Measurements from ENCODE around the gene HS3ST5. TPM values are rescaled to one million over a fixed set of nuclear protein-coding genes. Genes with fewer than 3 reads are reported as not detected.

HS3ST5 gene
- total and polyA plus RNA-seq, 2 experiments from 2014 or later, result 2.8 to 3.5 TPM

GRCh38 chr6:114297135-114297534 is 45.7 kb downstream of the HS3ST5 start:
- H3K4me3 Mint-ChIP-seq, result no peak overlapping the region
- peaks cover 17% of the 10 kb centered on the region for H3K79me2 ChIP-seq (replicated peaks; ENCODE audit: insufficient read depth)
- ATAC-seq, result peak; percentile 46; the same call in 2 of the 3 replicates

More at GRCh38 chr6:114297135-114297534, 45.7 kb downstream of the HS3ST5 start:
- H3K27ac Mint-ChIP-seq, result peak overlapping the region; percentile 36
- no peak overlapping the region for H2AFZ ChIP-seq
- H3K4me2 ChIP-seq, result no peak overlapping the region
- H3K4me1 ChIP-seq (ENCODE audit: insufficient read depth), result peaks cover 13% of the 10 kb centered on the region; the same call in 1 of the 2 replicates
- no peaks in the 10 kb centered on the region; the same call in 1 of the 2 replicates for H3K9me2 ChIP-seq (ENCODE audit: insufficient read depth)
- 0 out of 2 replicates have a peak overlapping the region, but pooled peaks have one; percentile 12 for H3K27ac ChIP-seq (ENCODE audit: low read depth)
- H3K27me3 ChIP-seq (ENCODE audit: insufficient read depth), result no peaks in the 10 kb centered on the region
- no peak overlapping the region for H3K4me3 ChIP-seq
- H3K36me3 Mint-ChIP-seq (ENCODE audit: low read depth), result peaks cover 33% of the 10 kb centered on the region; the same call in 2 of the 3 replicates
- peaks cover 6% of the 10 kb centered on the region for H3K27me3 Mint-ChIP-seq (ENCODE audit: insufficient read depth, low read depth, poor library complexity)
- peaks cover 4% of the 10 kb centered on the region for H3K9me3 Mint-ChIP-seq
- no peak for DNase-seq (ENCODE audit: low spot score)
- TF ChIP-seq ZNF462 (CRISPR knock-in tag; IDR thresholded peaks at IDR 0.05) (no peak), NANOG (IDR thresholded peaks at IDR 0.05; ENCODE audit: borderline replicate concordance) (no peak), CTCF (conservative IDR thresholded peaks at IDR 0.05; ENCODE audit: low read depth in 2 of 2) (no peak), CREB1 (CRISPR knock-in tag; IDR thresholded peaks at IDR 0.05; ENCODE audit: low read depth) (no peak), STAT1 (IDR thresholded peaks at IDR 0.05; ENCODE audit: unreplicated experiment) (no peak), POLR2AphosphoS5 (IDR thresholded peaks at IDR 0.05; ENCODE audit: low read depth) (no peak), ZNF114 (CRISPR knock-in tag; IDR thresholded peaks at IDR 0.05) (no peak), EZH2 (IDR thresholded peaks at IDR 0.05; ENCODE audit: low read depth, unreplicated experiment) (no peak), JUNB (IDR thresholded peaks at IDR 0.05; ENCODE audit: unreplicated experiment) (no peak), ETS1 (IDR thresholded peaks at IDR 0.05) (no peak), REST (IDR thresholded peaks at IDR 0.05; ENCODE audit: unreplicated experiment) (no peak), ZNF331 (CRISPR knock-in tag; IDR thresholded peaks at IDR 0.05; ENCODE audit: low read depth) (no peak), EZH2phosphoT487 (IDR thresholded peaks at IDR 0.05; ENCODE audit: unreplicated experiment) (no peak)
- H3K36me3 ChIP-seq (ENCODE audit: insufficient read depth), result no peaks in the 10 kb centered on the region
- peaks cover 24% of the 10 kb centered on the region for H3K4me1 Mint-ChIP-seq
- no peaks in the 10 kb centered on the region for H4K20me1 ChIP-seq (replicated peaks; ENCODE audit: insufficient read depth)
- no peaks in the 10 kb centered on the region for H3F3A ChIP-seq (replicated peaks; ENCODE audit: low read depth)

All from GM23338 (cell line).